HG03039 (cell line): ENCODE data around the gene SAMD4A.

Experiments
- ATAC-seq: cut with Tn5 transposase; IDR thresholded peaks from one replicate; pipeline ENCODE4 v1.9.1; 2021; ENCODE audit warnings: mild to moderate bottlenecking, moderate library complexity; ENCODE audit not compliant: unreplicated experiment

Gene SAMD4A

GRCh38 chr14:54697803-54698202 lies 130.9 kb downstream of the SAMD4A start:
- no peak for ATAC-seq

GRCh38 chr14:54698501-54698900 lies 131.6 kb downstream of the SAMD4A start:
- no peak for ATAC-seq

- ATAC-seq: no peak
Measured at GRCh38 chr14:54698966-54699530, 132.1 kb downstream of the SAMD4A start.

GRCh38 chr14:54699735-54700134 lies 132.8 kb downstream of the SAMD4A start:
- ATAC-seq: no peak

- no peak for ATAC-seq
Measured at GRCh38 chr14:54700717-54701116, 133.8 kb downstream of the SAMD4A start.

GRCh38 chr14:54702014-54702491 lies 135.1 kb downstream of the SAMD4A start:
- ATAC-seq: no peak

GRCh38 chr14:54702492-54702891 lies 135.6 kb downstream of the SAMD4A start:
- ATAC-seq: no peak

- no peak for ATAC-seq
Measured at GRCh38 chr14:54703082-54703481, 136.2 kb downstream of the SAMD4A start.

- ATAC-seq: no peak
Measured at GRCh38 chr14:54703724-54704123, 136.8 kb downstream of the SAMD4A start.

GRCh38 chr14:54704768-54705167 lies 137.8 kb downstream of the SAMD4A start:
- no peak for ATAC-seq

- no peak for ATAC-seq
Measured at GRCh38 chr14:54706769-54707168, 139.8 kb downstream of the SAMD4A start.

GRCh38 chr14:54708161-54708560 lies 141.2 kb downstream of the SAMD4A start:
- no peak for ATAC-seq

- ATAC-seq: no peak
Measured at GRCh38 chr14:54708982-54709381, 142.1 kb downstream of the SAMD4A start.

- peak; percentile 80 for ATAC-seq
Measured at GRCh38 chr14:54709444-54709843, 142.5 kb downstream of the SAMD4A start.

- ATAC-seq: no peak
Measured at GRCh38 chr14:54709867-54710266, 142.9 kb downstream of the SAMD4A start.

- ATAC-seq: no peak
Measured at GRCh38 chr14:54711312-54711711, 144.4 kb downstream of the SAMD4A start.

- no peak for ATAC-seq
Measured at GRCh38 chr14:54711812-54712464, 145.0 kb downstream of the SAMD4A start.

GRCh38 chr14:54712465-54713200 lies 145.7 kb downstream of the SAMD4A start:
- no peak for ATAC-seq

- ATAC-seq: no peak
Measured at GRCh38 chr14:54713379-54713778, 146.5 kb downstream of the SAMD4A start.

- ATAC-seq: no peak
Measured at GRCh38 chr14:54715239-54715638, 148.3 kb downstream of the SAMD4A start.

GRCh38 chr14:54715811-54716210 lies 148.9 kb downstream of the SAMD4A start:
- ATAC-seq: no peak

- no peak for ATAC-seq
Measured at GRCh38 chr14:54716862-54717261, 149.9 kb downstream of the SAMD4A start.
